SH-SY5Y (cell line): Measurements from ENCODE around the gene TC2N.

Experiments
- GATA2 ChIP-seq: IDR thresholded peaks from 2 replicates; pipeline ENCODE4 v1.6.1; 2011; ENCODE audit warnings: mild to moderate bottlenecking, low read depth, low read length
- GATA3 ChIP-seq: IDR thresholded peaks from 2 replicates; pipeline ENCODE4 v1.6.1; 2011; ENCODE audit warnings: low read depth, mild to moderate bottlenecking, low read length, moderate library complexity

- TF ChIP-seq GATA3: no peak
- TF ChIP-seq GATA2: no peak
Observed at GRCh38 chr14:91857614-91858013, 9.7 kb downstream of the TC2N start.
